GM18499 (cell line): ENCODE data around the gene HELQ.
"Not testable (repeated sequence)": the region's sequence is repeated elsewhere in the genome, so short reads cannot be mapped to it uniquely, and the experiment has no call there.

Experiments used
- ATAC-seq: cut with Tn5 transposase; IDR thresholded peaks from one replicate; pipeline ENCODE4 v1.9.1; 2021; ENCODE audit warnings: moderate number of reproducible peaks; ENCODE audit not compliant: insufficient read depth, unreplicated experiment

HELQ gene

DNA sequence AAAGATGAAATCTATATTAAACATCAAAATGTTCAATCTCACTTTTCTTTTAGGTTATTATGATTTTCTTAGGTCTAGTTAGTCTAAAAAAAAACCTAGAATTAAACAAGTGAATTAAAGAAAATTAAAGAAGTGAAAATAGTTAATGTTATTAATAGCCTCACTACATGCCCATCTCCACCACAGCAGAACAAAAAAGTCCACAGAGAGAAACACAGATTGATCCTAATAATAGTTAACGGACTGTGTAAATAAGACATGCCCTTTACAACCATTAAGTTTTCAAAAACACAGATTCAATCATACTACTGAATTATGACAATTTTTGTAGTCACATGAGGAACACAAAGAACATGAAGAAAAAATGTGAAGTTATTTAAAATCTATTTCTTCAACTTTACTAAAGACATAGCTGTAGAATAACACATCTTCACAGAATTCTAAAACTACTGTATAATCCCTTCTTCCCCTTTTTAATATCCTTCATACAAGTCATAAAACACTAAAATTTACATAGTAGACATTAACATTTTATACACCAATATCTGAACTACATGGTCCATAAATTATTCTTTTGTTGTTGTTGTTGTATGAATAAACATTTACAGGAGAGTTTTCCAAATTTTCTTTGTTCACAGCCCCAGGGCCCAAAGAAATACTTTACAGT is 15.3 kb downstream of the HELQ start:
- ATAC-seq: no peak

DNA sequence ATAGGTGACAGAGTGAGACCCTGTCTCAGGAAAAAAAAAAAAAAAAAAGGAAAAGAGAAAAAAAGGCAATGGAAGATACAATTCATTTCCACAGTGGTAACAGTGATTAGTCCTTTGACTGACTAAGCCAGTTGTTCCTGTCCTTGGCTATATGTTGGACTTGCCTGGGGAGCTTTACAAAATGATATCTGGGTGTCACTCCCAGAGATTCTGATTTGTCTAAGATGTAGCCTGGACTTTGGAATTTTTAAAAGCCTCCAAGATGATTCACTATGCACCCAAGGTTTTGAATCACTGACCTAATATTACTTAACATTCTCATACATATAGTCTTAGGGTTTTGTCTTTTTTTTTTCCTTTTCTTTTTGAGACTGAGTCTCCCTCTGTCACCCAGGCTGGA is 16.9 kb downstream of the HELQ start:
- ATAC-seq: no peak

DNA sequence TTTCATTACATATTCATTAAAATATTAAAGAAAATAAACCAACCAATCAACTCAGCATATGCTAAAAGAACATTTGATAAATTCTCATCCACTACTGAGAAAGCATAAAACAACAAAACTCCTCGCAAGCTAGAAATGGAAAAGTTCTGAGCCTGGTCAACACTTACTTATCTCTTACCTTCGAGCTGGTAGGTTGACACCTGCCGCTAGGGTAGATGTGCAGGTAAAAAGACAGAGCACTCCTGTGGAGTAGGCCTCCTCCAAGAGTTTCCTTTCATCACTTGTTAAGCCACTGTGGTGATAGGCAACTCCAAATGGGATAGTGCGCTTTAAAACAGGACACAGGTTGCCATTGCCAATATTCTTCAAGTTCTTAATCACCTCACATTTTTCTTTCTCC is 18.9 kb downstream of the HELQ start:
- no peak for ATAC-seq

- no peak for ATAC-seq
These were observed 24.4 kb downstream of the HELQ start for GRCh38 chr4:83431200-83431599.

DNA sequence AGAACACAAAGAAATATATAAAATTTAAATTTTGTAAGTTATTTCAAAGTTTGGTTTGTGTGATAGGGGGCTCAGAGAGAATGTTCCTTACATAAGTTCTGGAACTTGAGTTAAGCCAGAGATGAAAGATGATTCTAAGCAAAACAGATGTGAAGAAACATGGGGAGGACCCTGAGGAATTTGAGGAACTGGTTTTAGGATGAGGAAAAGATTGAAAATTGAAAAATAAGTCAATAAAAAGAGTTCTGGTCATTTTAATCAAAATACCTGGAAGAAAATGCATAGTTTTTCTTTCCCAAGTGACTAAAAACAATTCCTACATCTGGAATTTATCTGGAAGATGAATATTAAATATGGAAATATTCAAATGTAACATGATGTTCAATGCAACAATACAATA is 37.4 kb downstream of the HELQ start:
- ATAC-seq: no peak

DNA sequence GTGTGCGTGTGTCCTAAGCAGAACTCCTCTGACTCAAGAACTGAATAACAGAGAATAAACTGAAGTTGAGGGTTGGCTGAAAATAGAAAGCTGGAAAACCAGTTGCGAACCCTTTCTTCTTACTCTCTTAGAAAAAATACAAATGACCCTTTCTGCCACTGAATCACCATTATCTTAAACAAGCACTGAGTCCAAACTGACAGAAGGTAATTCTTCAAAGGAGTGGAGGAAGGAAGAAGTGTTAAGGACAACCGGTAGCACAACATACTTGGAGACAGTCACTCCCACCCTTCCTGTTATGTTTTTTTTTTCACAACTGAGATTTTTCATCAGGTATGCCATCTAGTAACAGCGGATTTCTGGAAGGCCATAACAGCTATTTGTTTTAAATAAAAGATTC is 38.1 kb downstream of the HELQ start:
- no peak for ATAC-seq

GRCh38 chr4:83413676-83414075 is 41.9 kb downstream of the HELQ start:
- ATAC-seq: no peak

GRCh38 chr4:83408908-83409307 is 46.7 kb downstream of the HELQ start:
- ATAC-seq: no peak

- ATAC-seq: no peak
These were observed 49.5 kb downstream of the HELQ start for GRCh38 chr4:83405844-83406816.

- ATAC-seq: not testable (repeated sequence)
These were observed 57.5 kb downstream of the HELQ start for GRCh38 chr4:83398158-83398557.

DNA sequence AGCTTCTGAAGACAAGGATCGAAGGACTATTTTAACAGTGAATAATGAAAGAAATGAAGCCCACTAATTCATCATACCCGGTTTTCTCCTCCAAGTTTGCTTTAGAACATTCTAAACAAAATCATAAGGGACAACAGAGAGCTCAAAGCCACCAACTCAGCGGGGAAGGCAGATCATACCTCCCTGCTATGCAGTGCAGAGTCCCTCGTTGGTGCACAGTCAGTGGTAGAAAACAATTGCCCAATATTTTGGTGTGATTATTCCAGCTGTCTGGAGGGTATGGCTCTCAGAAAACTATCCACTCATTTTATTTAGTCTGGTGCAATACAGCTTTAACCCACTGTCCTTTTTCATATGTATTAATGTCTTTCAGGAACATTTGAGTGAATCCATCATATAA is 61.7 kb downstream of the HELQ start:
- no peak for ATAC-seq

DNA sequence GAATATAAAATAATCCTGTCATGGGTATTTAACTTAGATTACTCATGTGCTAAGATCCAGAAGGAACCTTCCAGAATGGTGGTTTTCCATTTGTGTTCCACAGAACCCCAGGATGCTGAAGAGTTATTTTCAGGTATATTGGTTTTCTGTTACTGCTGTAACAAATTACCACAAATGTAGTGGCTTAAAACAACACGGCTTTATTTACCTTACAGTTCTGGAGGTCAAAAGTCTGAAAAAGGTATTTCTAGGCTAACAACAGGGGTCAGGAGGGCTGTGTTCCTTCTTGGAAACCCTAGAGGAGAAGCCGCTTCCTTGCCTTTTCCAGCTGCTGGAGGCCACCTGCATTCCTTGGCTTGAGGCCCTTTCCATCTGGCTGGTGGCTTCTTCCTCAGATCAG is 63.1 kb downstream of the HELQ start:
- no peak for ATAC-seq

DNA sequence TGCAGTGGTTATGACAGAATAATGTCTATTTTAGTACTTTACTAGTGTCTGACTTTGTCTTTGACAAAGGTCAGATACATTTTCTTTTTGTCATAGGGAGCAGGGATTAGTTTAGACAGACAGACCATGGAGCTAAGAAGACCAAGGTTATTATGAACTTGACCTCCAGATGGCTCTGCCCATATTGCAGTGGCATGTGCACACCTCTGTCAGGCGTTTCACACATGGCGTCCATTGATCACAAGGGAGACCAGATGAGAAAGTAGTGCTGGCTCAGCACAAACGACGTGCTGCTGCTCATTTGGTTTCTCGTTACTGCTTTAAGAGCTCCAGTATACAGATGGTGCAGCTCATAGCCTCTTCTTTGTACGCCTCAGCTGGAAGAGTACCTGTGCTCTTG is 64.7 kb downstream of the HELQ start:
- no peak for ATAC-seq

DNA sequence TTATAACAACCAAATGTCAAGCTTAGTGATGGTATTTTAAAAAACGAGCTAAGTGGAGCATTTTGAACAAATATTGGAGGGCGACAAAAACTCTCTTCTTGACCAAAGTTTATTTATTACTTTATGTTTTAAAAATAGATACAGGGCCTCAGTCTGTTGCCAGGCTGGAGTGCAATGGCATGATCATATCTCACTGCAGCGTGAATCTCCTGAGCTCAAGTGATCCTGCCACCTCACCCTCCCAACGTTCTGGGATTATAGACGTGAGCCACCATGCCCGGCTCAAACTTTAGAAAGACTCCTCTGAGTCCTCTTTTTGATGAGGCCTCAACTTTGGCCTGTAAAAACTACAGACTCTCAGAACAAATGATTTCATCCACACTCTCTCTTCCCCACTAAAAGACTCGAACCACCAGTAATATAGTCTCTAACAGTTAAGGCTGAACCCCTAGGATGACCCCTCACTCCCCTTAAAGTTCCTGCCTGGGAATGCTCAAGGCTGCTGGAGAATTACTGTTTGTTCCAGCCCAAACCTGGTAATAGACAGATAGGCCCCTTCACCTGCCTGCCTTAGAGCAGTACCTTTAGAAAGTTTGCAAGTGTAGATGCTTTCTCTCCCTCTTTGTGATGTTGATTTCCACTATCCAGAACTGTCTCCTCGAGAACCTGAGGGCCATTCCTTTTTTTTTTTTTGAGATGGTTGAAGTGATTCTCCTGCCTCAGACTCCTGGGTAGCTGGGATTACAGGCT is 65.7 kb downstream of the HELQ start:
- ATAC-seq: no peak

DNA sequence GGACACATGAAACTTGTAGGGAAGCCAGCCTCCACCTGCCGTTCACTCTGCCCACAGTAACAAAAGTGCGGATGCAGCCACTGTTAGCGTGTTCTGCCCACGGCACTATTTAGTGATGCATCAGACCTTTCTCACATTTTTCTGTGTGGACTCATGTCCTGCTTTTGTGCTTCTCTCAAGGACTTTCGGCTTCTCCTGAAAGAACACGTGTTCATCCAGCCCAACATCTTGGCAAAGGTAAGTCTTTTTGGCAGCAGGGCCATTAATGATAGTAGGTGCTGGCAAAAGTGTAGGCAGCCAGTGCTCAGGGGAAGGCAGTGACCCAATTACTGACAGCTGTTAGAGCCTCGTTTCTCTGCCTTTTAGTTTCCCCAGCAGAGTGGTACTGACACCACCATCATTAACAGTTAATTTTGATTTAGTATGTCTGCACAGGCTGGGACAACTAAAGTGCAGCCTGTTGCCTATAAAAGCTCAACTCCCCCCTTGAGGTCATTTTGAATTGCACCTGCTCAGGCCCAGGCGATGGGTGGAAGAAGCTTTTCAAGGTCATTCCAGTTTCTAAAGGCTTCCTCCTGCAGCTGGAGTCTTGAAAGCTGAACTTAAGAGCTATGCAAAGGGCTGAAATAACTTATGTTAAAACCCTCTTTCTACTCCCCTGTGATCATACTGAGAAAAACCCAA is 66.4 kb downstream of the HELQ start:
- ATAC-seq: no peak

DNA sequence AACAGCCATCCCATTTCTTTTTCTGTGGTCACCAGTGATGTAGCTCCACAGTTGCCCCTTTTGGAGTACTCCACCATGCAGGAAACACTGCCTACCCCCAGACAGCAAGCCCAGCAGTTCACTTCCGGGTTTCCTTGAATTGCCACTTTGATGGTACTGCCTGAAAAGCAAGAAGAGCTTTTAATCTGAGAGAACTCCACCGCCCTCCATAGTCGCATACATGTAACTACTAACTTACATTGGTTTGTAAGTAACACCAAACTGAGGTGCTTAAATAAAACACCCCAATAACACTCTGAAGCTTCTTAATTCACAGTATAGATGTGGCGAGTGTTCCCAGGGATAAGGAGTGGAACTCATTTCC is 67.3 kb downstream of the HELQ start:
- ATAC-seq: no peak

- no peak for ATAC-seq
These were observed 67.9 kb downstream of the HELQ start for GRCh38 chr4:83387476-83388312.

DNA sequence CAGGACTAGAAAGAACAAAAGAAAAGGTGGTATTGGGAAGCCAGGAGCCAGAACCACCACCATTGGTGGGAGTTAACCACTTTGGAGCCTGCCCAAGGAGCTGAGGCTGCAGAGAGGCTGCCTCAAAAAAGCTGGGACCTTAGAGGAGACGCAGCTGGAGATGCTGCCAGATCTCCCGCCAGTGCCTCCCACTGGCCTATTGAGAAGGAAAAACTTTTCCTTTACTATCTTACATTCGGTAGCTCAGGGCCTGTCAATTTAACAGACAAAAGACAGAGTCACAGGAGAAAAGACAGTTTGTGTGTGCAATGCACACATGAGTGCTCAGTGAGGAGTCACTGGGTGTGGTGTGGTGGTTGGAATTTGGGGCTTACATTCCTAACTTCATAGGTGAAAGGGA is 68.6 kb downstream of the HELQ start:
- no peak for ATAC-seq

DNA sequence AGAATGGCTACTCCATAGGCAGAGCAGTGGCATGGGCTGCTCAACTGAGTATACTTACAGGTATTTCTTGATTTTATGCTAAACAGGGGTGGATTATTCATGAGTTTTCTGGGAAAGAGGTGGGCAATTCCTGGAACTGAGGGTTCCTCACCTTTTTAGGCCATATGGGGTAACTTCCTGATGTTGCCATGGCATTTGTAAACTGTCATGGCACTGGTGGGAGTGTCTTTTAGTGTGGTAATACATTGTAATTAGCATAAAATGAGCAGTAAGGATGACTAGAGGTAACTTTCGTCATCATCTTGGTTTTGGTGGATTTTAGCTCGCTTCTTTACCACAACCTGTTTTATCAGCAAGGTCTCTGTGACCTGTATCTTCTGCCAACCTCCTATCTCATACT is 72.8 kb downstream of the HELQ start:
- no peak for ATAC-seq

DNA sequence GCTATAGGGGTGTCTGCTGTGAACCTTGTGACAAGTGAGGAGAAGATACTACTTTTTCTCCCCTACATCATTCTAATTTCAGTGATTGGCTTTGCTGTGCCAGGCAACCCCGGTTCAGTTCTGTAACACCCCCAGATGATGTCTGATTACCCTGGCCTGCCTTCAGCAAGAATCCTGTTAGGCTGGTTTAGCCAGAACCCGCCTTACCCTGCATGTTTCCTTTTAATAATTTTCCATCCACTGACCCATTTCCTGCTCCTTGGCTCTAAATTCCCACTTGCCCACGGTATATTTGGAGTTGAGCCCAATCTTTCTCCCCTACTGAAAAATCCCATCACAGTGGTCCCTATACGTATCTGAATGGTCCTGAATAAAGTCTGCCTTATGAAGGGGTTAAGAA is 74.5 kb downstream of the HELQ start:
- ATAC-seq: no peak
